ENCODE results near the gene SF3A1. TPM values are rescaled to one million over a fixed set of nuclear protein-coding genes. Genes with fewer than 3 reads are reported as not detected.

SF3A1 gene
- total and polyA plus RNA-seq, 2 donors (not counting 1 experiment from before 2014, with no cell fraction given), result 92.1 to 283 TPM

GRCh38 chr22:30365891-30366290, 9.2 kb upstream of the SF3A1 start:
- no peak overlapping the region for H3K4me3 ChIP-seq (ENCODE audit: control extremely low read depth in 1 of 5, extremely low read depth in 1 of 5, insufficient read depth in 1 of 5, low read depth in 2 of 5, low read length in 4 of 5)
- WGBS (ENCODE audit: insufficient coverage), result 95% methylated on average over 18 of the region's 18 CpGs
- Mint-ChIP-seq H3K4me1 (no peaks in the 10 kb centered on the region), H3K9me3 (ENCODE audit: insufficient read depth) (no peaks in the 10 kb centered on the region), H3K27me3 (no peaks in the 10 kb centered on the region), H3K4me3 (no peak overlapping the region), H3K27ac (no peak overlapping the region)
- no peaks in the 10 kb centered on the region for H3K36me3 ChIP-seq (replicated peaks in 1 of 2; ENCODE audit: control extremely low read depth in 1 of 2, control insufficient read depth in 1 of 2, extremely low read depth in 1 of 2, insufficient read depth in 2 of 2, low read length in 1 of 2)
- no peaks in the 10 kb centered on the region for H3K9me3 ChIP-seq (ENCODE audit: control extremely low read depth in 1 of 3, control insufficient read depth in 2 of 3, insufficient read depth in 1 of 3, low read length in 2 of 3)
- no peak for DNase-seq
- no peaks in the 10 kb centered on the region for H3K27me3 ChIP-seq (replicated peaks in 1 of 4; ENCODE audit: control extremely low read depth in 1 of 4, control insufficient read depth in 3 of 4, insufficient read depth in 4 of 4, low read length in 3 of 4)
- H3K79me2 ChIP-seq (ENCODE audit: control insufficient read depth, insufficient read depth, low read length), result no peaks in the 10 kb centered on the region
- H3K4me1 ChIP-seq (ENCODE audit: control insufficient read depth in 2 of 2, insufficient read depth in 2 of 2, low read length in 2 of 2), result no peaks in the 10 kb centered on the region
- H3K9ac ChIP-seq (ENCODE audit: low read length), result no peak overlapping the region
- intact Hi-C loops (cut with micrococcal nuclease), result no loop called here
- TF ChIP-seq EZH2 (IDR thresholded peaks at IDR 0.05; ENCODE audit: borderline replicate concordance, insufficient read depth, low read depth, low read length, poor library complexity, severe bottlenecking), result no peak
- TF ChIP-seq CTCF (IDR thresholded peaks at IDR 0.05), result no peak
- H4K20me1 ChIP-seq (ENCODE audit: control insufficient read depth, insufficient read depth, low read length, poor library complexity, severe bottlenecking), result no peaks in the 10 kb centered on the region
- no peak overlapping the region for H3K27ac ChIP-seq (ENCODE audit: low read length in 2 of 2)
- ChIA-PET POLR2A (no interaction called here), CTCF (interaction anchor here (2.0 kb wide), 1 partner anchor 78 kb away, joined by 6 read pairs; the partner anchor contains the start of gene CASTOR1)
- H3K4me2 ChIP-seq (replicated peaks; ENCODE audit: low read depth, low read length, poor library complexity, severe bottlenecking), result no peak overlapping the region
- no peak overlapping the region for H2AFZ ChIP-seq (ENCODE audit: insufficient read depth, low read depth, low read length, poor library complexity, severe bottlenecking)
- no peak for ATAC-seq (ENCODE audit: low read depth)

- no peak overlapping the region for H3K27ac Mint-ChIP-seq
- Histone ChIP-seq H3K27me3 (replicated peaks in 1 of 4; ENCODE audit: control extremely low read depth in 1 of 4, control insufficient read depth in 3 of 4, insufficient read depth in 4 of 4, low read length in 3 of 4) (no peaks in the 10 kb centered on the region), H3K36me3 (replicated peaks in 1 of 2; ENCODE audit: control extremely low read depth in 1 of 2, control insufficient read depth in 1 of 2, extremely low read depth in 1 of 2, insufficient read depth in 2 of 2, low read length in 1 of 2) (no peaks in the 10 kb centered on the region), H3K4me1 (ENCODE audit: control insufficient read depth in 2 of 2, insufficient read depth in 2 of 2, low read length in 2 of 2) (no peaks in the 10 kb centered on the region), H4K20me1 (ENCODE audit: control insufficient read depth, insufficient read depth, low read length, poor library complexity, severe bottlenecking) (peaks cover 3% of the 10 kb centered on the region), H3K9ac (ENCODE audit: low read length) (no peak overlapping the region), H3K9me3 (ENCODE audit: control extremely low read depth in 1 of 3, control insufficient read depth in 2 of 3, insufficient read depth in 1 of 3, low read length in 2 of 3) (no peaks in the 10 kb centered on the region), H3K4me2 (replicated peaks; ENCODE audit: low read depth, low read length, poor library complexity, severe bottlenecking) (no peak overlapping the region), H3K27ac (ENCODE audit: low read length in 2 of 2) (no peak overlapping the region), H2AFZ (ENCODE audit: insufficient read depth, low read depth, low read length, poor library complexity, severe bottlenecking) (no peak overlapping the region), H3K4me3 (ENCODE audit: control extremely low read depth in 1 of 5, extremely low read depth in 1 of 5, insufficient read depth in 1 of 5, low read depth in 2 of 5, low read length in 4 of 5) (no peak overlapping the region), H3K79me2 (ENCODE audit: control insufficient read depth, insufficient read depth, low read length) (peaks cover 6% of the 10 kb centered on the region)
- 76% methylated on average over 7 of the region's 7 CpGs for WGBS (ENCODE audit: insufficient coverage)
- DNase-seq (no peak), ATAC-seq (ENCODE audit: low read depth) (no peak)
- ChIA-PET POLR2A (no interaction called here), CTCF (interaction anchor here (1.2 kb wide), 2 partner anchors 13 to 74 kb away, joined by 3 read pairs; no protein-coding TSS in a partner anchor)
- H3K9me3 Mint-ChIP-seq (ENCODE audit: insufficient read depth), result no peaks in the 10 kb centered on the region
- intact Hi-C loops (cut with micrococcal nuclease), result no loop called here
- H3K27me3 Mint-ChIP-seq, result no peaks in the 10 kb centered on the region
- H3K4me1 Mint-ChIP-seq, result peaks cover 3% of the 10 kb centered on the region
- H3K4me3 Mint-ChIP-seq, result no peak overlapping the region
- TF ChIP-seq CTCF (IDR thresholded peaks at IDR 0.05), result no peak
- no peak for TF ChIP-seq EZH2 (IDR thresholded peaks at IDR 0.05; ENCODE audit: borderline replicate concordance, insufficient read depth, low read depth, low read length, poor library complexity, severe bottlenecking)
Measured at GRCh38 chr22:30362651-30363281, 6.1 kb upstream of the SF3A1 start.

Data from B cell (primary cell).